H1 (cell line): Measurements from ENCODE around the gene FBXO44.
A peak's percentile ranks its signal among the peaks of the same experiment; 100 is the strongest.

Experiments
- EP300 ChIP-seq, 2 experiments: IDR thresholded peaks; 1 replicate in 1 of 2; 2 replicates in 1 of 2; pipeline ENCODE4 v1.6.1; 2011 to 2012; ENCODE audit warnings: low read depth in 2 of 2, low read length in 2 of 2, mild to moderate bottlenecking in 2 of 2, borderline replicate concordance in 1 of 2, inconsistent platforms in 1 of 2, moderate library complexity in 1 of 2
- JUND ChIP-seq: IDR thresholded peaks from 2 replicates; pipeline ENCODE4 v1.6.1; 2011; ENCODE audit warnings: mild to moderate bottlenecking, improper control_type of control experiment, low read length
- MAFK ChIP-seq: IDR thresholded peaks from 2 replicates; pipeline ENCODE4 v1.6.1; 2012; ENCODE audit warnings: low read depth, mild to moderate bottlenecking, improper control_type of control experiment, low read length
- POLR2A ChIP-seq, 2 experiments: IDR thresholded peaks; 1 replicate in 1 of 2; 2 replicates in 1 of 2; pipeline ENCODE4 v1.6.1; 2011; ENCODE audit warnings: low read depth in 2 of 2, low read length in 2 of 2, mild to moderate bottlenecking in 2 of 2; ENCODE audit errors: control extremely low read depth in 1 of 2
- RAD21 ChIP-seq, 2 experiments: IDR thresholded peaks in 1 of 2; conservative IDR thresholded peaks in 1 of 2; 2 replicates each; pipeline ENCODE4 v1.6.1; 2011; ENCODE audit warnings: low read depth in 2 of 2, low read length in 2 of 2, improper control_type of control experiment in 1 of 2, inconsistent platforms in 1 of 2, mild to moderate bottlenecking in 1 of 2, moderate library complexity in 1 of 2
- RFX5 ChIP-seq: IDR thresholded peaks from 2 replicates; pipeline ENCODE4 v1.6.1; 2011; ENCODE audit warnings: low read depth, low read length, improper control_type of control experiment, borderline replicate concordance
- RXRA ChIP-seq: IDR thresholded peaks from 2 replicates; pipeline ENCODE4 v1.6.1; 2011; ENCODE audit warnings: low read depth, mild to moderate bottlenecking, low read length, moderate library complexity; ENCODE audit not compliant: insufficient read depth
- SIN3A ChIP-seq, 2 experiments: IDR thresholded peaks in 1 of 2; conservative IDR thresholded peaks in 1 of 2; 2 replicates each; pipeline ENCODE4 v1.6.1; 2011 to 2012; ENCODE audit warnings: low read length in 2 of 2, improper control_type of control experiment in 1 of 2, low read depth in 1 of 2, mild to moderate bottlenecking in 1 of 2
- SUZ12 ChIP-seq: fragments of 200-600 bp; sonication (generic); IDR thresholded peaks from 2 replicates; pipeline ENCODE4 v1.6.1; 2012; ENCODE audit warnings: mild to moderate bottlenecking, inconsistent platforms, low read length, moderate library complexity, mixed read lengths
- TEAD4 ChIP-seq: IDR thresholded peaks from 2 replicates; pipeline ENCODE4 v1.6.1; 2012; ENCODE audit warnings: low read depth, low read length, inconsistent platforms, mixed read lengths
- TF ChIP-seq, protein P1 (sequence below), 3 experiments: IDR thresholded peaks; 1 replicate in 2 of 3; 2 replicates in 1 of 3; pipeline versions ENCODE4 v1.5.1 to v1.6.1; 2011; ENCODE audit warnings: low read length in 3 of 3, mild to moderate bottlenecking in 3 of 3, inconsistent platforms in 2 of 3, low read depth in 1 of 3, moderate library complexity in 1 of 3; ENCODE audit not compliant: insufficient read depth in 1 of 3; ENCODE audit errors: control extremely low read depth in 1 of 3

DNA sequence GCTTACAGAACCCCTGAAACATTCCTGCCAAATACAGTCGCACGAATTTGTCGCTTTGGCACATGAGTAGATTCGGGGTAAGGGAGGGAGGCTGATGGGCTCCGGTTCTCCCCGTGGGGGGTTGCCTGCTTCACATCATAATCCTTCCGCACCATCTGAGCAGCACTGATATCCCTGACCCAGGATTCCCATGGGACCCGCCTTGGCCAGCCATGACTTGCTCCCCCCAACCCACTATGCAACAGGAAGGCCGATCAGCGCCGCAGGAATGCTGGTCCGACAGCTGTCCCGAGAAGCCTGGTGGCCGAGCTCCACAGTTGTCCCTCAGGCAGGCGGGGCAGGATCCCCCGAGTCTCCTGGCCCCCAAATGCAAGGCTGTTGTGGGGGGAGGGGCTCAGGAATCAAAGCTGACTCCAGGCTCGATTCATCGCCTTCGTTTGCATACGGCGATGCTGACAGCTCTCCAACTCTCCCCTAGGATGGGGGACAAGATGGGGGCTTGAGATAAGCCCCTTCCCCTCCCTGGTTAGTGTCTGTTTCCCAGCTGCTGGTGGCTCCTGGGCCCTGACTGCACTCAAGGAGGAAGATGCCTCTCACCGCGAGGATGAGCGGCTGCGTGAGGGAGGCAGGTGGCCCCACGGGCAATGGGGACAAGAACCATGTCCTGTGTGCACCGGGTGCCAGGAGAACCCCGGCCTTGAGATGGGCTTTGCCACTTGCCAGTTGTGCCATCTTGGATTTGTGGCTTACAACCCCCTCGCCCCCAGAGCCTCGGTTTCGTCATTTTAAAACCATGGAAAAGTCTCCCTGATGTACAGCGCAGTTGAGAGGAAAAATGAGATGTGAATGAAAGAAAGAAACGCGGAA is 46.2 kb downstream of the FBXO44 start:
- TF ChIP-seq RAD21 (IDR thresholded peaks at IDR 0.05 in 1 of 2, conservative IDR thresholded peaks at IDR 0.05 in 1 of 2; ENCODE audit: low read depth in 2 of 2, low read length in 2 of 2) (no peak), POLR2A (IDR thresholded peaks at IDR 0.05; ENCODE audit: control extremely low read depth in 1 of 2, low read depth in 2 of 2, low read length in 2 of 2) (no peak), SUZ12 (no peak), RXRA (no peak), SIN3A (conservative IDR thresholded peaks at IDR 0.05 in 1 of 2, IDR thresholded peaks at IDR 0.05 in 1 of 2; ENCODE audit: low read depth in 1 of 2, low read length in 2 of 2) (no peak), TEAD4 (0 out of 2 replicates have a peak, but pooled peaks have one; percentile 13), MAFK (no peak), RFX5 (no peak), JUND (no peak), EP300 (IDR thresholded peaks at IDR 0.05; ENCODE audit: borderline replicate concordance in 1 of 2, low read depth in 2 of 2, low read length in 2 of 2) (no peak)
- TF ChIP-seq, protein P1, sequence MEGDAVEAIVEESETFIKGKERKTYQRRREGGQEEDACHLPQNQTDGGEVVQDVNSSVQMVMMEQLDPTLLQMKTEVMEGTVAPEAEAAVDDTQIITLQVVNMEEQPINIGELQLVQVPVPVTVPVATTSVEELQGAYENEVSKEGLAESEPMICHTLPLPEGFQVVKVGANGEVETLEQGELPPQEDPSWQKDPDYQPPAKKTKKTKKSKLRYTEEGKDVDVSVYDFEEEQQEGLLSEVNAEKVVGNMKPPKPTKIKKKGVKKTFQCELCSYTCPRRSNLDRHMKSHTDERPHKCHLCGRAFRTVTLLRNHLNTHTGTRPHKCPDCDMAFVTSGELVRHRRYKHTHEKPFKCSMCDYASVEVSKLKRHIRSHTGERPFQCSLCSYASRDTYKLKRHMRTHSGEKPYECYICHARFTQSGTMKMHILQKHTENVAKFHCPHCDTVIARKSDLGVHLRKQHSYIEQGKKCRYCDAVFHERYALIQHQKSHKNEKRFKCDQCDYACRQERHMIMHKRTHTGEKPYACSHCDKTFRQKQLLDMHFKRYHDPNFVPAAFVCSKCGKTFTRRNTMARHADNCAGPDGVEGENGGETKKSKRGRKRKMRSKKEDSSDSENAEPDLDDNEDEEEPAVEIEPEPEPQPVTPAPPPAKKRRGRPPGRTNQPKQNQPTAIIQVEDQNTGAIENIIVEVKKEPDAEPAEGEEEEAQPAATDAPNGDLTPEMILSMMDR (IDR thresholded peaks at IDR 0.05; ENCODE audit: control extremely low read depth in 1 of 3, insufficient read depth in 1 of 3, low read depth in 1 of 3, low read length in 3 of 3), result no peak
